SU-DHL-6 (cell line): ENCODE results near the gene CLCN4.
A peak's percentile ranks its signal among the peaks of the same experiment; 100 is the strongest.

ENCODE experiments used
- H2AFZ ChIP-seq: fragments of 200-600 bp; sonication (generic); 2 replicates; pipeline ENCODE4 v1.6.1; 2014; ENCODE audit warnings: low read depth, mild to moderate bottlenecking, moderate library complexity, mixed read lengths, antibody characterized with exemption, low read length; ENCODE audit not compliant: severe bottlenecking
- H3F3A ChIP-seq: fragments of 200-600 bp; shearing (Covaris generic); 2 replicates; pipeline ENCODE4 v1.6.0; 2016; ENCODE audit warnings: antibody characterized with exemption, mild to moderate bottlenecking; ENCODE audit not compliant: insufficient read depth
- H3K27ac ChIP-seq: fragments of 200-600 bp; sonication (generic); 2 replicates; pipeline ENCODE4 v1.5.1; 2016; ENCODE audit warnings: low read depth, mild to moderate bottlenecking, low read length, moderate library complexity, mixed read lengths
- H3K27me3 ChIP-seq: fragments of 200-600 bp; sonication (generic), shearing (Covaris generic); 2 replicates; pipeline ENCODE4 v1.6.0; 2014; ENCODE audit warnings: mild to moderate bottlenecking, low read length
- H3K36me3 ChIP-seq: fragments of 200-600 bp; sonication (generic); 2 replicates; pipeline ENCODE4 v1.6.1; 2014; ENCODE audit warnings: mild to moderate bottlenecking, low read length, mixed read lengths
- H3K4me2 ChIP-seq: fragments of 300-600, 200-600 bp; shearing (Covaris generic), sonication (generic); 2 replicates; pipeline ENCODE4 v1.6.0; 2014; ENCODE audit warnings: low read length, low read depth, mild to moderate bottlenecking; ENCODE audit not compliant: poor library complexity, severe bottlenecking
- H3K4me3 ChIP-seq: fragments of 200-600 bp; sonication (generic); 2 replicates; pipeline ENCODE4 v1.5.1; 2014; ENCODE audit warnings: antibody characterized with exemption, low read length, mild to moderate bottlenecking, mixed read lengths; ENCODE audit not compliant: insufficient read depth, poor library complexity, severe bottlenecking
- H3K79me2 ChIP-seq: fragments of 200-600 bp; sonication (generic); 2 replicates; pipeline ENCODE4 v1.6.1; 2014; ENCODE audit warnings: mild to moderate bottlenecking, low read length, moderate library complexity; ENCODE audit not compliant: insufficient read depth
- H3K9ac ChIP-seq: fragments of 200-600 bp; sonication (generic); 2 replicates; pipeline ENCODE4 v1.7.0; 2014; ENCODE audit warnings: mild to moderate bottlenecking, low read length
- H3K9me2 ChIP-seq: fragments of 200-600 bp; sonication (generic); replicated peaks from 2 replicates; pipeline ENCODE4 v1.6.1; 2014; ENCODE audit warnings: low read length; ENCODE audit not compliant: insufficient read depth
- H3K9me3 ChIP-seq: fragments of 200-600 bp; sonication (generic); 2 replicates; pipeline ENCODE4 v1.6.1; 2014; ENCODE audit warnings: low read length, mixed read lengths; ENCODE audit not compliant: insufficient read depth
- H4K20me1 ChIP-seq: fragments of 200-600 bp; sonication (generic); 2 replicates; pipeline ENCODE4 v1.6.1; 2014; ENCODE audit warnings: low read depth, mild to moderate bottlenecking, antibody characterized with exemption, low read length, moderate library complexity, mixed read lengths
- CTCF ChIP-seq: fragments of 200-600 bp; sonication (generic); IDR thresholded peaks from one replicate; pipeline ENCODE4 v1.5.1; 2017; ENCODE audit warnings: antibody characterized with exemption, mild to moderate bottlenecking, low read length, moderate library complexity; ENCODE audit not compliant: insufficient read depth, poor library complexity, severe bottlenecking
- EZH2phosphoT487 ChIP-seq: fragments of 200-600 bp; sonication (generic), shearing (Covaris generic); conservative IDR thresholded peaks from 2 replicates; pipeline ENCODE4 v1.6.1; 2018; ENCODE audit warnings: mild to moderate bottlenecking, antibody characterized with exemption, low read length, moderate library complexity, mixed read lengths

Gene CLCN4

GRCh38 chrX:10157543-10157942 lies 768 bp downstream of the CLCN4 start:
- H3K4me3 ChIP-seq = peak overlapping the region; percentile 51
- no peaks in the 10 kb centered on the region for H3K27me3 ChIP-seq

GRCh38 chrX:10158279-10159144 lies 1.7 kb downstream of the CLCN4 start:
- peak overlapping the region; percentile 62; the same call in 1 of the 2 replicates for H3K9ac ChIP-seq
- TF ChIP-seq CTCF (no peak), EZH2phosphoT487 (no peak)

More at GRCh38 chrX:10157543-10157942, 768 bp downstream of the CLCN4 start:
- H2AFZ ChIP-seq = no peak overlapping the region
- H4K20me1 ChIP-seq = no peaks in the 10 kb centered on the region
- peak overlapping the region; percentile 62 for H3K9ac ChIP-seq
- peaks cover 11% of the 10 kb centered on the region for H3F3A ChIP-seq
- no peaks in the 10 kb centered on the region for H3K9me2 ChIP-seq
- TF ChIP-seq CTCF (no peak), EZH2phosphoT487 (no peak)
- no peaks in the 10 kb centered on the region for H3K9me3 ChIP-seq
- no peaks in the 10 kb centered on the region for H3K36me3 ChIP-seq
- no peaks in the 10 kb centered on the region for H3K79me2 ChIP-seq
- H3K27ac ChIP-seq = peak overlapping the region; percentile 75
- H3K4me2 ChIP-seq = peak overlapping the region; percentile 96

GRCh38 chrX:10159145-10159468 lies 2.3 kb downstream of the CLCN4 start:
- Histone ChIP-seq H3K4me3 (no peak overlapping the region), H3K4me2 (no peak overlapping the region)

More at GRCh38 chrX:10158279-10159144, 1.7 kb downstream of the CLCN4 start:
- Histone ChIP-seq H3K9me3 (no peaks in the 10 kb centered on the region), H3F3A (peaks cover 11% of the 10 kb centered on the region), H3K79me2 (no peaks in the 10 kb centered on the region), H3K4me2 (peak overlapping the region; percentile 96), H3K27ac (no peak overlapping the region), H3K9me2 (no peaks in the 10 kb centered on the region), H3K27me3 (no peaks in the 10 kb centered on the region), H4K20me1 (no peaks in the 10 kb centered on the region), H3K36me3 (no peaks in the 10 kb centered on the region), H2AFZ (peak overlapping the region; percentile 62), H3K4me3 (peak overlapping the region; percentile 51)

More at GRCh38 chrX:10159145-10159468, 2.3 kb downstream of the CLCN4 start:
- no peak overlapping the region for H2AFZ ChIP-seq
- no peaks in the 10 kb centered on the region for H3K9me3 ChIP-seq
- no peaks in the 10 kb centered on the region for H4K20me1 ChIP-seq
- no peaks in the 10 kb centered on the region for H3K36me3 ChIP-seq
- H3F3A ChIP-seq = peaks cover 11% of the 10 kb centered on the region
- no peak overlapping the region for H3K9ac ChIP-seq
- H3K27ac ChIP-seq = no peak overlapping the region
- H3K79me2 ChIP-seq = no peaks in the 10 kb centered on the region
- TF ChIP-seq EZH2phosphoT487 (no peak), CTCF (no peak)
- H3K27me3 ChIP-seq = no peaks in the 10 kb centered on the region
- H3K9me2 ChIP-seq = no peaks in the 10 kb centered on the region
